ENCODE results near the gene ZNF500.
"Not testable (repeated sequence)": the region's sequence is repeated elsewhere in the genome, so short reads cannot be mapped to it uniquely, and the experiment has no call there.

The ZNF500 gene

DNA sequence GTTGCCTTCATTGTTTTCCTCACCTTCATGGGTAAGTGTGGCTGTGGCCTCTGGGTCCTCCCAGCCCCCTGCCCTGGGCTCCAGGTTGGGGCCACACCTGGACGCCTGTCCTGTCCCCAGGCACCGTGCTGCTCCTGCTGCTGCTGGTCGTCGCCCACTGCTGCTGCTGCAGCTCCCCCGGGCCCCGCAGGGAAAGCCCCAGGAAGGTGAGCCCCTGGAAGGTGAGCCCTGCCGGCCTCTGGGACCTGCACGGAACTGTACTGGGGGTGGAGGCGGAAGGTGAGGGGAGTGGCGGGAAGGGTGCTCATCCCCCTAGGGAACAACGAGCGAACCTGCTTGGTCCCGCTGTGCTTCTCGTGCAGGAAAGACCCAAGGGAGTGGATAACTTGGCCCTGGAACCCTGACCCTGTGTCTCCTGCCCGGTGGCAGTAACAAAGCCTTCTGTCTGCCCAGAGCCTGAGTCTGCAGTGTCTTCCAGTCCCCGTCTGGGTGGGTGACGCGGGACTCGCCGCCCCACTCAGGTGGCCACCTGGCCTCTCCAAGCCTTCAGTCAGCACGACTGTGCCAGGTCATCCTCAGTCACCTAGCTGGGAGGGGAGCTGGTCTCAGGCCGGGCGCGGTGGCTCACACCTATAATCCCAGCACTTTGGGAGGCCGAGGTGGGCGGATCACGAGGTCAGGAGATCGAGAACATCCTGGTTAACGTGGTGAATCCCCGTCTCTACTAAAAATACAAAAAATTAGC, 29.0 kb upstream of the ZNF500 start:
- DNase-seq, result no peak

- no peak for DNase-seq
Measured at GRCh38 chr16:4795181-4795827, 28.3 kb upstream of the ZNF500 start, which contains the start of gene SMIM22. Gene SMIM22, plus strand, starts transcription at chr16:4795369. Its CDS starts 366 bp downstream, at chr16:4795735.

DNA sequence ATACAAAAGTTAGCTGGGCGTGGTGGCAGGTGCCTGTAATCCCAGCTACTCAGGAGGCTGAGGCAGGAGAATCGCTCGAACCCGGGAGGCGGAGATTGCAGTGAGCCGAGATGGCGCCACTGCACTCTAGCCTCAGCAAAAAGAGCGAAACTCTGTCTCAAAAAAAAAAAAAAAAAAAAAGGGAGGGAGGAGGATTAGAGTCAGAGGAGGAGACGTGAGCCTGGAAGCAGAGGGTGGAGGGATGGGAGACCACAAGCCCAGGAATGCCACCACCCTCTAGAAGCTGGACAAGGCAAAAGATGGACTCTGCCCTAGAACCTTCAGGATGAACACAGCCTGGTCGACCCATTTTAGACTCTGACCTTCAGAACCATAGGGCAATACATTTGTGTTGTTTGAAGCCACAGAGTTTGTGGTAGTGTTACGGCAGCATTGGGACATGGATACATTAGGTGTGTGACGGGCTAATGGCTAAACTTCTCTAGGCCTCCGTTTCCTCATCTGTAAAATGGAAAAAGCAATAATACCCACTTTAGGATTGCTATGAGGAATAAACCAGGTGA, 26.1 kb upstream of the ZNF500 start:
- no peak for DNase-seq

DNA sequence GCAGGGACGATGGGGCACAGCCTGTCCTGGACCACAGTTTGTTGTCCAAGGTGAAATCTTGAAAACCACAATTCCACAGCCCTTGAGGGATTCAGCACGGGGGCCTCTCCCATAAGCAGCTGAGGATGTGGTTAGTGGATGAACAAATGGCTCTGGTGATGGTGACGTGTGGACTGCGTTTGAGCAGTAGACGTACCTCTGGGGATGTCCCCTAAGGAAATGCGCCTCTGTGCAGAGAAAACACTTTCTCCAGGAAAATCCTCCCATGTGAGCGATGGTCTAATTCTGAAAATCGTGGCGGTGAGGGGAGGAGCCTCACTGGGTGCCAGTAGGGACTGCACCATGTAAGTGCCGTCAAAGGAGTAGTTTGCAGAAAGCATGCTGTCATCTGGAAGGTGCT, 23.9 kb upstream of the ZNF500 start:
- DNase-seq, result no peak

DNA sequence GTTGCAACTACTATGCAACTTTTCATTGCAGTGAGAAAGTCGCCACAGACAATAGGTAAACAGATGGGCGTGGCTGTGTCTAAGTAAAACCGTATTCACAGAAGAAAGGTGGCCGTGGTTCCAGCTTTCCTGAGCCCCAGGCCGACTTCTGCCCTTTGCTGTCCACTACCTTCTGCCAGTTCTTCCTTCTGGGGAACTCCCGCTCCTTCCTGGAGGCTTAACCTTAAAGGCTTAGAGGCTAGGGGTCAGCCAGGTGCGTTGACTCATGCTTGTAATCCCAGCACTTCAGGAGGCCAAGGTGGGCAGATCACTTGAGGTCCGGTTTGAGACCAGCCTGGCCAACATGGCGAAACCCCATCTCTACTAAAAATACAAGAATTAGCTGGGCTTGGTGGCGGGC, 23.3 kb upstream of the ZNF500 start:
- no peak for DNase-seq

- DNase-seq, result no peak
Measured at GRCh38 chr16:4788910-4789309, 21.9 kb upstream of the ZNF500 start.

GRCh38 chr16:4788489-4788889, 21.5 kb upstream of the ZNF500 start:
- no peak for DNase-seq

DNA sequence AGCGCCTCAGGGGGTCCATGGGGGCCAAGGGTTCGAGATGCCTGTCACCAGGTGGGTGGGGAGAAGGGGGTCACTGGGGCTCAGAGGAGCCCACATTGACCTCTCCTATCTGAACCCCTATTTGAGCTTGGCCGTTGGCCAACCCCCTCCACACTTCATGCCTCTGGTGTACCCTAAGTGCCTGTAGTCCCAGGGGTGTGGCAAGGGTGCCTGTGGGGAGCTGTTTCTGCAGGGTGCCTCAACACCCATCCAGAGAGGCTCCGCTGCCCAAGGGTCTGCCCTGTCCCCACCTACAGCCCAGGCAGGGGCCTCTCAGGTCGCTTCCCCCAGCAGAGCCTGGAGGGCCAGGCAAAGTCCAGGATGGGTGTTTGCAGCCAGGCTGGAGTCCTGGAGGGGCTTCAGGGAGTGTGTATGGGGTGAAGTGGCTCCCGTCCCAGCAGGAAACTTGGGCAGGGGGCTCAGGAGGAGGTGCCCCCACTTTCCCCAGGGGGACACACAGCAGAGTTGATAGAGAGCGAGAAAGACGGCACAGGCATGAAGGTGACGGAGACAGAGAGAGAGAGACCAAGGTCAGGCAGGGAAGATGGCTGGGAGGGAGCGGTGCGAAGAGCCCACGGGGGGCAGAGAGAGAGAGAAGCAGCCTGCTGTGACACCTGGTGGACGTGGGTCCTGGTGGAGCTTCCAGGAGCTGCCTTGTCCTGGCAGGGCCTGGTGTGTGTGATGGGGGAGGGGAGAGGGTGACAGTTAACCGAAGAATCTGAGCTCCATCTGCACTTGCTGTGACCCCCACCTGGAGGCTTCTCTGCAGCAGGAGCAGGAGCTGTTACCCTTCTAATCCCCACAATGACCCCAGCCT, 20.9 kb upstream of the ZNF500 start, which contains the start of gene SEPTIN12:
Gene SEPTIN12, minus strand, starts transcription at position 719 of the 856 bp plus-strand sequence. Its CDS starts 700 bp downstream, at position 19.
- no peak for DNase-seq

DNA sequence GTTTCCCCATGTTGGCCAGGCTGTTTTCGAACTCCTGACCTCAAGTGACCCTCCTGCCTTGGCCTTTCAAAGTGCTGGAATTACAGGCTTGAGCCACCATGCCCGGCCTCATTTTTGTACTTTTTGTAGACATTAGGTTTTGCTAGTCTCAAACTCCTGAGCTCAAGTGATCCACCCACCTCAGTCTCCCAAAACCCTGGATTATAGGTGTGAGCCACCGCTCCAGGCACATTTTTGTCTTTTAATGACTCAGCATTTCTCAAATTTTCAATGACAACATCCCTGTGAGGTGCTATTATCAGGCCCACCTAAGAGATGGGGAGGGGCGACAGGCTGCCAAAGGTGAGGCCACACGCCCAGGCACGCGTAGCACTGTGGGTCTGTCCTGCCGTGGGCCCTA, 20.1 kb upstream of the ZNF500 start:
- no peak for DNase-seq

DNA sequence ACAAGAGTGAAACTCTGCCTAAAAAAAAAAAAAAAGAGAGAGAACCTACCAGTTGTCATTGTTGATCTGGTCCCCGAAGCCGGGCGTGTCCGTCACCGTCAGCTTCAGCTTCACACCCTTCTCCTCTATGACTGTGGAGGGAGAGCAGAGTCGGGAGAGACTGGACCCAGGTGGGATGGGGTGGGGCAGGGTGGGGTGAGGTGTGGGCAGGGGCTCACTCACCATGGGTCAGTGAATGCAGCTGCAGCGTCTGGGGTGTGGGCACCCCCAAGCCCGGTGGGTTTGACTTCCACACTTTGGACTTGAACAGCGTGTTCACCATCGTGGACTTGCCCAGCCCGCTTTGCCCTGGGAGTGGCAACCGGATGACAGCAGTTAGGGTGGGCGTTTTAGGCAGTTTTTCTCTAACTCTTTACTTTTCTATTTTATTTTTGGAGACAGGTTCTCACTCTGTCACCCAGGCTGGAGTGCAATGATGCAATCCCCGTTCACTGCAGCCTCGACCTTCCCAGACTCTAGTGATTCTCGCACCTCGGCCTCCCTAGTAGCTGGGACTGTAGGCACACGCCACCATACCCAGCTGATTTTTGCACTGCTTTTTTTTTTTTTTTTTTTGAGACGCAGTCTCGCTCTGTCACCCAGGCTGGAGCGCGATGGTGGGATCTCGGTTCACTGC, 18.9 kb upstream of the ZNF500 start:
- no peak for DNase-seq

DNA sequence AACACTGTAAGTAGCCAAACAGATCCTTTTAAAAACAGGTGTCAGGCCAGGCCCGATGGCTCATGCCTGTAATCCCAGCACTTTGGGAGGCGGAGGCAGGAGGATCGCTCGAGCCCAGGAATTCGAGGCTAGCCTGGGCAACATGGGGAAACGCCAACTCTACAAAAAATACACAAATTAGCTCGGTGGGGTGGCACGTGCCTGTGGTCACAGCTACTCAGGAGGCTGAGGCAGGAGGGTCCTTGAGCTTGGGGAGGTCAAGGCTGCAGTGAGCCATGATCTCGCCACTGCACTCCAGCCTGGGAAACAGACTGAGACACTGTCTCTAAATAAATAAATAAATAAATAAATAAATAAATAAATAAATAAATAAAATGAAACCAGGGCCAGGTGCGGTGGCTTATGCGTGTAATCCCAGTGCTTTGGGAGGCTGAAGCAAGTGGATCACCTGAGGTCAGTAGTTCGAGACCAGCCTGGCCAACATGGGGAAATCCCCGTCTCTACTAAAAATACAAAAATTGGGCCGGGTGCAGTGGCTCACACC, 17.6 kb upstream of the ZNF500 start:
- DNase-seq, result not testable (repeated sequence)

- no peak for DNase-seq
Measured at GRCh38 chr16:4783951-4784336, 17.0 kb upstream of the ZNF500 start.

DNA sequence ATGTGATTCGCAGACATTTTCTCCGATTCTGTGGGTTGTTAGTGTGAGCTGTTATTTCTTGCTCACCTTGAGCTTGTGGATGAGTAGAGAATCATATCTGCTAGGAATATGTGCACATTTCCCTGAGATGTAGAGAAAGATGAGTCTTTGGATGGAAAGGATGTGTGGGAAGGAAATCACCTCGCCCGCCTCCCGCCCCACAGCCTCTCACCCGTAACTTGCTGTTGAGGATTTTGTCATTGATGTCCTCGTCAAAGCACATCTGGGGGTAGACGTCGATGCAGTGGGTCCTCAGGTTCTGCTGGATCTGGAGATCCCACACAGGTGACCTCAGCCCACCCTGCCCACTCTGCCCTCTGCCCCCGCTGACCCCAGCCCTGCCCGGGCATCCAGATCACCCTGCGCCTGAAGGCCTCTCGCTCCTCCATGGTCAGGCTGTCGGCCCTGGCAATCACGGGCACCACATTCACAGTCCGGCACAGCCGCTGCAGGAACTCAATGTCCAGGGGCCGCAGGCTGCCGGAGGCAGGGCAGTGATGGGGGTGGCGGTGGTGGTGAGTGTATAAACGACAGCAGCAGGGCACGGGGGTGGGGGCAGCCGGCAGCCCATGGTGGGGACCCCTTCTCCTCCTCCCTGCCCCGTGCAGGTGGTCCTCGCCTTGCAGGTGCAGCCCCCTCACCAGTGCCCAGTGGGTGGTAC, 16.4 kb upstream of the ZNF500 start:
- DNase-seq, result no peak

DNA sequence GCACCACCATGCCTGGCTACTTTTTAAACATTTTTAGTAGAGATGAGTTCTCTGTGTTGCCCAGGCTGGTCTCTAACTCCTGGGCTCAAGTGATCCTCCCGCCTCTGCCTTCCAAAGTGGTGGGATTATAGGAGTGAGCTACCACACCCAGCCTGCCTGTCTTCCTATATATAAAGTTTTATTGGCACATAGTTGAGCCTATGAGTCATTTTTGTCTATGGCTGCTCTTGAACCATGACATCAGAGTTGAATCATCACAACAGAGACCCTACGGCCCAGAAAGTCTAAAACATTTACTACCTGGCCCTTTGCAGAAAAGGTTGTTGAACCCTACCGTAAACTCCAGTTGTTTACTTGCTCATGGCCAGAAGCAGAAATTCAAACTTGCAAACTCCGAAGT, 13.3 kb upstream of the ZNF500 start:
- DNase-seq, result no peak

DNA sequence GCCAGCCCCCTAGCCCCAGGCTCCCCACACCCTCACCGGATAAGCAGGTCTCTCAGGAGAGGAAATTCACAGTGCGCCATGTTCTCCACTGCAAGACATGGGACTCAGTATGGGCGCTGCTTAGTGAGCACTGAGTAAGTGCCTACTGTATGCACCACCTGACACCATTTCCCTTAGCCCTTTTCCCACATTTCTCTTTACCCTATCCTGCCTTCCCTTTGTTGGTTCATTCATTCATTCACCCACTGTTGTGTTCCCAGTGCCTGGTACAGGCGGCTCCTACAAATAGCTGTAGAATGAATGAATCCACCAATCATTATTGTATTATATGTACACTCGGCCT, 11.1 kb upstream of the ZNF500 start:
- no peak for DNase-seq

DNA sequence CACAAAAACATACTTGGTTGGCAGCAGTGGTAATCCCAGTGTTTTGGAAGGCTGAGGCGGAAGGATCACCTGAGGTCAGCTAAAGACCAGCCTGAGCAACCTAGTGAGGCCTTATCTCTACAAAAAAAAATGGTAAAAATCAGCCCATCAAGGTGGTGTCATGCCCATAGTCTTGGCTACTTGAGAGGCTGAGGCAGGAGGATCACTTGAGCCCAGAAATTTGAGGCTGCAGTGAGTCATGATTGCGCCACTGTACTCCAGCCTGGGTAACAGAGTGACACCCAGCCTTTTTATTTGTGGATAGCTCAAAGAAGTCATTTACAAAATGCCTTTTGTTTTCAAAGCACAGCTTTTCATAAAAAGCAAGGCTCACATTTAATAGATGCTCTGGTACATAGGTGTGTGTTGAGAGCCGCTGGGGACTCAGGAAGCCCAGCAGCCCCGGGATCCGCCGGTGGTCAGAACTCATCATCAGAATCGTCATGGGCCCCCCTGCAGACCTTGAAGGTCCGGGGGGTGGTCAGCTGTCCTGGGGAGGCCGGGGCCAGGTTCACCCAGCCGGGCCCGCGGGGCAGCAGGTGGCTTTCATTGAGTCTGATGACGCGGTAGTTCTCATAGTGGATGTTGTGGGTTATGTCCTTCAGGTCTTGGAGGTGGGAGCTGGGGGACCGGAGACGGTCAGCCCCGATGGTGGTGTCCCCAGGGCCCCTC, 10.5 kb upstream of the ZNF500 start:
- no peak for DNase-seq

GRCh38 chr16:4776141-4776705, 9.3 kb upstream of the ZNF500 start:
- DNase-seq, result no peak

- DNase-seq, result no peak
Measured at GRCh38 chr16:4775005-4775404, 8.0 kb upstream of the ZNF500 start.

- no peak for DNase-seq
Measured at GRCh38 chr16:4772351-4772750, 5.4 kb upstream of the ZNF500 start.

DNA sequence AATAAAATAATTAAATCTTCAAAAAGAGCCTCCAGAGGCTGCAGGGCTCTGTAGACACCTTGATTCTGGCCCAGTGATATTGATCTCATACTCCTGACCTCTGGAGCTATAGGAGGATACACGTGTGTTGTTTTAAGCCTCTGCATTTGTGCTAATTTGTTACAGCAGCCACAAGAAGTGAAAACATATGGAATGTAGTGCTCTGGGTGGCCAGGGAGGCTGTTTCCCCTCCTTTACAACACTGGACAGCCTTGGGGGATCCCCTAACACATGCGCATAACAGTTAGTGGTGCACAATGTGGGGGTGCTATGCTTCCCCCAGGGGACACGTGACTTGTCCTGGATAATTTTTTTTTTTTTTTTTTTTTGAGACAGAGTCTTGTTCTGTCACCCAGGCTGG, 4.7 kb upstream of the ZNF500 start:
- DNase-seq, result no peak

DNA sequence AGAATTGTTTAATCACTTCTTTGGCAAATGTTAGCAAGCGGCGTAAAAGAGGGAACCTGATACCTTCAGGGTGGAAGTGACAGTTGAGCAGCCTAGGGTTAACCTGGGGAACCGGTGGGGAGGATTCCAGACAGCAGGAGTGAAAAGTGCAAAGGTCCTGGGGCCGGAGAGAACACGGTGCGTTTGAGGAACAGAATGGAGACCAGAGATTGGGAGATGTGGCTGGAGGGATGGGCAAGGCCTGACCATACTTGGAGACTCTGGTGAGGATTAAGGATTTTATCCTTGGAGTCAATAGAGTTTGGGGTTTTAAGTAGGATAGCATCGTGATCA, 2.3 kb upstream of the ZNF500 start:
- no peak for DNase-seq

All from T-helper 9 cell (primary cell).